Measurements from ENCODE around the gene NRXN3.

- TF ChIP-seq CTCF (IDR thresholded peaks at IDR 0.05) (no peak), POLR2A (IDR thresholded peaks at IDR 0.05) (no peak)
Observed at GRCh38 chr14:79096811-79097210, 926.6 kb downstream of the NRXN3 start.
